HG02798 (cell line): ENCODE results near the gene NDE1.
A peak's percentile ranks its signal among the peaks of the same experiment; 100 is the strongest.
"Not testable (repeated sequence)": the region's sequence is repeated elsewhere in the genome, so short reads cannot be mapped to it uniquely, and the experiment has no call there.

Source experiments
- ATAC-seq: cut with Tn5 transposase; IDR thresholded peaks from one replicate; pipeline ENCODE4 v1.9.1; 2021; ENCODE audit warnings: mild to moderate bottlenecking; ENCODE audit not compliant: unreplicated experiment, poor library complexity

Gene NDE1, protein sequence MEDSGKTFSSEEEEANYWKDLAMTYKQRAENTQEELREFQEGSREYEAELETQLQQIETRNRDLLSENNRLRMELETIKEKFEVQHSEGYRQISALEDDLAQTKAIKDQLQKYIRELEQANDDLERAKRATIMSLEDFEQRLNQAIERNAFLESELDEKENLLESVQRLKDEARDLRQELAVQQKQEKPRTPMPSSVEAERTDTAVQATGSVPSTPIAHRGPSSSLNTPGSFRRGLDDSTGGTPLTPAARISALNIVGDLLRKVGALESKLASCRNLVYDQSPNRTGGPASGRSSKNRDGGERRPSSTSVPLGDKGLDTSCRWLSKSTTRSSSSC

DNA sequence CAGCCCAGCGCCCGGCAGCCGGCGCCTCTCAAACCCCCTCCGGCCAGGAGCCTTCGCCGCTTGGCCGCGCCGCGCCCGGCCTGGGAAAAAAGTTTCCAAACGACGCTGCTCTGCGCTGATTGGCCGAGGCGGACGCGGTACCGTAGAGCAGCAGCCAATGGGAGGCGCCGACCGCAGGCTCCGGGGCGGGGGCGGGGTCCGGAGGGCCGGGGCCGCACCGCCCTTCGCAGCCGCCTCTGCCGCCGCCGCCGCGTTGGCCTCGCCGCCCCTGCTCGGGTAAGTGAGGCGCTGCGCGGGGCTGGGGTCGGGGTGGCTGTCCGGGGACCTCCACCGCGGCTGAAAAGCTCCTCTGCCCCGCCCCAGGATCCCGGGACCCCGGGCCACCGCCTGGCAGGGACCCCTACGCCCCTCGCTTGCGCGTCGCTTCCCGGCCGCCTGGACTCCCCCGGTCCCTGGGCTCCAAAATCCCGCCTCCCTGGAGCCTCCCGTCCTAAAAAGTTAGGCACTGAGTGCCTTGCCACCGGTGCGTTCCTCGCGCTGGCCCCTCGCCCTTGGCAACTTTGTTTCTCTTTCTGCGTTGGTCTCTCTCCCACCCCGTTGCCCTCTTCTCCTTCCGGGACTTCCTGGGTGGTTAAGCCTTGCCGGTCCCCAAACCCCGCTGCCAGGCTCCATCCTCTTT is at the start of gene NDE1:
NDE1 (plus strand) TSS at position 227 of the 679 bp plus-strand sequence. CDS start 14,534 bp downstream, outside the sequence.
- peak; percentile 88 for ATAC-seq

DNA sequence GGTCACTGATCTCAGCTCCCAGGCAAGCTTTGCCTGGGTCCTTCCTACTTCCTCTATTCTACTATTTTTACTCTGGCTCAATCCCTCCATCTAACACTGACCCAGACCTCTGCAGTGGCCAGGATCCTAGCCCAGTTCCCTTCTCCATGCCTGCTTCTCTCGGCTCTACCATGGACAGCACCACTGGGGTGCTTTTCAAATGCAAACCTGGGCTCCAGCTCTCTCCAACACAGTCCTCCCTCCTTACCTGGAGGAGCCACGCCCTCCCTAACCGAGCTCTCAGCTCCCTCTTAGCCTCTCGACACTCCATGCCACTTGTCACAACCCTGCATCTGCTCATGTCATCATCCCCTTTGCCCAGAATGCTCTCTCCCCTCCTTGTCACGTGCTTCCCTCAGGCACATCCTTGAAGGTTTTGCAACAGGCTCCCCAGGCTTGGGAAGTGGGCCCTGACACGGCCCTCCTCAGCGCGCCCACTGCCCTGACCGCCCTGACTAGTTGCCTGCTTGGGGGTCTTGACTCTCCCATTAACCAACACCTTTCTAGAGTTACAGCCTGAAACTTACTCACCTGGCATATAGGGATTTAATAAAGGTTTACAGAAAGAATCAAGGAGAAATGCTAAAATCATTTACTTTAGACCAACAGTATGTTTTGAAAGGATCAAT is 48.7 kb upstream of the NDE1 start:
- no peak for ATAC-seq

DNA sequence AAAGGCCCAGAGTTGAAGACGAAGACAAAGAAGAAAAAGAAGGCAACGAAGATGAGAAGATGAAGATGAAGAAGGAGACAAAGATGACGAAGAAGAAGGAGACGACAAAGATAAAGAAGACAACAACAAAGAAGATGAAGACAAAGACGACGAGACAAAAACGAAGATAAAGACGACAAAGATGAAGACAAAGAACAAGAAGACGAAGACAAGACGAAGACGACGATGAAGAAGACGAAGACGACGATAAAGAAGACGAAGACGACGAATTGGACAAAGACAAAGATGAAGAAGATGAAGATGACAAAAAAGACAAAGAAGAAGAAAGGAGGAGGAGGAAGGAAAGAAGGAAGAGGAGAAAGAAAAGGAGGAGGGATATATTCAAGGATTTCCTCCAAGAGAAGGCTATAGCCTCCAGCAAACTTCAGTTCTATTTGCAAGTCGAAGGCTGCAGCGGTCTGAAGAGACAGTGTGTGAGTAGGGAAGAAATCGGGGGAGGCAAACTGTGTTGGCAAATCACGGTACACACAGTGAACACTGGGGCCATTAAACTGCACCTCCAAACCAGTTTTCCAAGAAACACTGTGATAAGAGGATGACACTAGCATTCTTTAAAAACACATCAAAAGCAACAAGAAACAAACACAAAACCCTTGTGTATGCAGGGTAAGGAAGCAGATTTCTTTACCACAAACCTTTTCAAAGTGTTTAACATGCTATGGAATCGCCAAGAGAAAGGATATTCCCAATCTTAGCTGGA is 47.6 kb upstream of the NDE1 start:
- ATAC-seq: no peak

DNA sequence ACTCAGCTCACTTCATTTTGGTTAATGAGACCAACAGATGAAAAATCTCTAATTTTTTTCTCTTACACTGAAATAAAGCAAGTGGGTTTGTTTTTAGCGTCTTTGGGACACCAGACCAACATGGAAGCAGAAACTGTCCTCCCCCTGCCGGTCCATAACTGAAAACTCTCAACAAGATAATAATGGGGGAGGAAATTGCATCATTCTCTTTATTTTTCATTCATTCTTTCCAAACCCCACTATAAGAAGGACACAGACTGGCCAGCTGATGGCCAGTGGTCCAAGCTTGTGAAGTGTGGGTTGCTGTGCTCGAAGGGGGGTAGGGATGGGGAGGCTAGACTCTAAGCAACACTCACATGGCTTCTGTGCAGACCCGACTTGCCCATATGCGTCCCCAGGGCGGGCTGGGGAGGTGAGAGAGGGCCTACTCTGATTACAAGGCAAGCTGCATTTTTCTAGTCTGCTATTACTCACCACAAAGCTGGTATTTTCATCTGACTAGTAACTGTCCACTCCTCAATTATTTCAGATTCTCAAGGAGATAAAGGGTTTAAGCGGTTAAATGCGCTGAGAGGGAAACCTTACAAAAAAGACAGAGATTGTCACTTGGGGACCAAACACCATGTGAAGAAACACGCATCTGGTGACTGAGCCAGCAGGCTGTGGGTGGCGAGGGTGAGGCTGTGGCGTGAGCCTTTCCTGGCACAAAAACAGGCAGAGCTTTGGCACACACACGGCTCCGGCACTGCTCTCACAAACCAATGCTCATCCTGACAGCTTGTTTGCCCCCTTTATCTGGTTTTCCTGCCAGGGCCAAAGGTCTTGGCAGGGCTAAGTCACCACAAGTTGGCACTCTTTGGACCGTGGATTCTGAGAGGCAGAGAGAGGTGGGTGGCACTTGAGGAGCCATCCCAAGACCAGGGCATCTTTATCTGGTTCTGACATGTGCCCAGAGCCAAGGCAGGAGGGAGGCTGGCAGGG is 45.3 kb upstream of the NDE1 start:
- no peak for ATAC-seq

DNA sequence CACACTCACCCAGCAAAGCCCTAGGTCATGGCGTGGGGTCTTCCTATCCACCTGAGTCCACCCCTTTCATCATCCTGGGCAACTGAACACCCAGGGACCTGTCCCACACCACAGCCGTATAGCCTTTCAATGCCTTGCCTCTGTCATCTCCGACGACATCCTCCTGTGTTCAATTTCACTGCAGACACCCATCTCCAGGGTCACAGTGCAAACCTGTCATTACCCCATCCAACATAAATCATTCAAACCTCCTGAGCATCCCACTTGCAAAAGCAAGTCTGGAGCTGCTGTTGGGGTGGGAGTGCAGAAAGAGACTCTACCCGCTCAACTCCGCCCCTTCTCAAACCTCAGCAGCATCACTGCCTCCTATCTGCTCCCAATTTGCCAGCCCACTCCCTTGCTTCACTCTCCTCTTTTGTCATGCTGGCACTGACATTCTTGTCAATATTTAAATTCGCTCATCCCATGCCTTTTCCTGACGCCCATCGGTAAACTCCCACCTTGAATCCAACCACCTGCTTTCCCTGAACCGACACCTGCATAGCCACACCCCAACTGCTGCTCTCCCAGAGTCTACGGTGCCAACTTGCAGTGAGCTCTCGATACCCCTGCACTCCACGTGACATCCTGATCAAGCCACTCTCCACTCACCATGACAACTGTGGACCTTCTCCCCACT is 44.1 kb upstream of the NDE1 start:
- no peak for ATAC-seq

DNA sequence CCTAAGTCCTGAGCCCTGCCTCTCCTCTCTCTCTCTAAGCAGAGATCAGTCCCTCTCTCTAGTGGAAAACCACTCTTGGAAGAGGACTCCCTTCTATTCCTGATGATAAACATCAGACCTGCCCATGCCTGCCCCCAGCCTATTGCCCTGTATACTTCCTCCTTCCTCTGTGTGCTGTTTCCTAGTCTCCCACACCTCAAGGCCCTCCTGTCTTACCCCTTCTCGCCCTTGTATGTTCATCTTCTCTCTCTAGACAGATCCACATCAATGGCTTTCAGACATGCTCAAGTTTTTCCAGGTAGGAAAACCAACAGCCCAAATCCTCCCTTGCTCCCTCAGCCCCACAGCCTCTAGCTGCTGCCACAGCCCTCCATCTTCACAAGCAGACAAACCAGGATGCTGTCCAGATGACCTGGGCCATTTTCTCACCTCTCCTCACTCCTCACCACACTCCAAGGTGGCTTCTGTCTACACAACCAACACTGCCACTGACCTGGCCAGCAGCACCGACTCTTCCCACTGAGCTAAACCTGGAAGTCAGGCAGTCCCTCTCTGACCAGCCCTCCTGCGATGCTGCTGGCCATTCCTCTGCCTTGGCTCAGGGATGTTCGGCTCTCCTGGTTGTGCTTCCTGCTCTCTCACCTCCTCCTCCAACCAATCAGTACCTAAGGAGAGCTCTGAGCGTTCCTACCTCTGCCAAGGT is 43.4 kb upstream of the NDE1 start:
- no peak for ATAC-seq

DNA sequence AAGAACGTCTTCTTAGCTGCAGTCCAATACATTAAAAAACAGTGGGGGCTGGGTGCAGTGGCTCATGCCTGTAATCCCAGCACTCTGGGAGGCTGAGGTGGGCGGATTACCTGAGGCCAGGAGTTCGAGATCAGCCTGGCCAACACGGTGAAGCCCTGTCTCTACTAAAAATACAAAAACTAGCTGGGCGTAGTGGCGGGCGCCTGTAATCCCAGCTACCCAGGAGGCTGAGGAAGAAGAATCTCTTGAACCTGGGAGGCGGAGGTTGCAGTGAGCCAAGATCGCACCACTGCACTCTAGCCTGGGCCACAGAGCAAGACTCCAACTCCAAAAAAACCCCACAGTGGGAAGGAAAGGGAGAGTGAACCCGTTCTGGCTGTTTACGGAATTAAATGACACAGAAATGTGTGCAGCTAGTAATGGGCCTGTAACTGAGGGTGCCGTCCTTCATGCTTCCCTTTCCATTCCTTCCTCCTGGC is 42.8 kb upstream of the NDE1 start:
- not testable (repeated sequence) for ATAC-seq

DNA sequence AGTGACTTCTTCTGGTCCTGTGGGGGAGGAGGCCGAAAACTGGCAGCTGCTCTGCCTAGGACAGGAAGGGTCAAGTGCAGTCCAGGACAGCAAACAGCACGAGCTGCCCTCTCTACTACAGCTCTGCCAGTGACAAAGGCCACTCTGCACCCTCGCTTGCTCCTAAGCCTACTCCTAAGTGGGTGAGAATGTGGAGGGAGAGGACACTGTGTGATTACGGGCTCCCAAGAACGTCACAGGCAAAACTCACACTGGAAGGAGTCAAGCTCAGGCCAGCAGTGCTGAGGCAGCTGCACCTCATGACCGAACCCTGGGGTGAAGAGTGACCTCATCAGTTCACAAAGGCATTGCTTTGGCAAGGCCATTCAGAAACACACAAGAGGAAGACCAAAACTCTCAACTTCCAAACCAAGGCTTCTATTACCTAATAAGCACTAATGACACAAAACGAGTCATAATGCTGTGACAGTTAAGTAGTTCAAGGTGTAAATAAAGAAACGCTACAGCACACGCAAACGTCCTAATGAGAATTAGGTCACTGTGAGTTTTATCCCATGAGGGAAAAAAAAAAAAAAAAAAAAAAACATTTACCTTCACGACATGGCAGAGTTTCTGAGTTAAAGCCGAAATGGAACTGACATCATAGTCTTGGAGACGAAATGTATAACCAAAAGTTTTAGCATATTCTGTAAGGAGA is 42.2 kb upstream of the NDE1 start:
- ATAC-seq: no peak

DNA sequence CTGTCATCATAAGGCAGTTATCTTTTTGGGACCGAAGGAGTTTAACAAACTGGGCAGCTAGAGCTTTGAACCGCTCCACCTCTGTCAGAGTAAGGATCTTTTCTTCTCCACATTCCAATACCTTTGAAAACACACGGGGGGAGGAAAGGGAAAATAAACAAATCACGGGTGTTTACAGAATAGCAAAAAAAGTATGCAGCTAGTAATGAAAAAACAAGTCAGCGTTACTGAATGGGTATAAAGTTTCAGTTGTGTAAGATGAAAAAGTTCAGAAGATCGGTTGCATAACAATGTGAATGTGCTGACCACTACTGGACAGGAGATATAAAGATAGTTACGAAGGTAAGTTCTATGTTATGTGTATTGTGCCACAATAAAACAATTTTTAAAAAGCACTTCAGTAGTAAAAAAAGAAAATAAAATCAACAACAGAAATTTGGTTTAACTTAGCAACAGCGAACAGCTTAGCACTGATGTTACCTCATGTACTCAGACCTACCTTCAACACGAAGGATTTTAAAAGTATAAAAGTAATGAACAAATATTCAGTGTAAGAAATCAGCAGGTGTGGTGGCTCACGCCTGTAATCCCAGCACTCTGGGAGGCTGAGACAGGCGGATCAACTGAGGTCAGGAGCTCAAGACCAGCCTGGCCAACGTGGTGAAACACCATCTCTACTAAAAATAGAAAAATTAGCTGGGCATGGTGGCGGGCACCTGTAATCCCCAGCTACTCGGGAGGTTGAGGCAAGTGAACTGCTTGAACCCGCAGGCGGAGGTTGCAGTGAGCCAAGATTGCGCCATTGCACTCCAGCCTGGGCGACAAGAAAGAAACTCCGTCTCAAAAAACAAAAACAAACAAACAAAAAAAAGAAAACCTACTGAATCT is 41.4 kb upstream of the NDE1 start:
- no peak for ATAC-seq

DNA sequence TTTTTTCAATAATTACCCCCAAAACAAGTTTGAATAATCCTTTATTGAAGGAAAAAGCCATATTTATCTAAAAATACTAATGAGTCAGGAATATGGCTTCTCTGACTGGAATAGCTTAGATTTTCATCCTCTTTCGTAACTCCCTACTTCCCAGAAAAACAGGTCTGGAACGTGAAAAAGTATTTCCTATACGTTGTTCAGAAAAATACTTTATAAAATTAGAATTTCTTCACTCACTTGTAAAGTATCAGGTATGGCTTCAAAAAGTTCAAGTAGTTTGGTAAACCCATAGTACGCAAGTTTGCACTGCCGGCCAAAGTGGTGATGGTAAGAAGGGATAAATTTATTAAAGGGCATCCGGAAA is 40.8 kb upstream of the NDE1 start:
- no peak for ATAC-seq

DNA sequence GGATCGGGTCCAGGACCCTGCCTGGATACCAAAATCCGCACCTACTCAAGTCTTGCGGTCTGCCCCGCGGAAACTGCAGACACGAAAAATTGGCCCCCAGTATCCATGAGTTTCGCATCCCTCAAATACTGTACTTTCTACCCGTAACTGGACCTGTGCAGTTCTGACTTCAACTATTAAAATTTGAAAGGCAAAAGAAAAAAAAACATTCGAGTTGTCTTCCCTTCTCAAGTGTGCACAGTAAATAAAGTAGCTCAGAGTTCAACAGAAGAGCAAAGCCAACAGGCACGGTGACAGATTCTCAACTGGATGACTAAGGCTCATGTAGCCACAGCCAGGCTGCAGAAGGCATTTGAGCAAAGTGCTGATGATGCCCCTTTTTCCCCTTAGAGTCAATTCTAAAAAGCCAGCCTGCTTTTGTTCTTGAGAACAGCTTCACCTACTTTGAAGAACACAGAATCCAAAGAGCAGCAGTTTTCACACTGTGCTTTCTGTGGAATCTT is 39.6 kb upstream of the NDE1 start:
- ATAC-seq: no peak

DNA sequence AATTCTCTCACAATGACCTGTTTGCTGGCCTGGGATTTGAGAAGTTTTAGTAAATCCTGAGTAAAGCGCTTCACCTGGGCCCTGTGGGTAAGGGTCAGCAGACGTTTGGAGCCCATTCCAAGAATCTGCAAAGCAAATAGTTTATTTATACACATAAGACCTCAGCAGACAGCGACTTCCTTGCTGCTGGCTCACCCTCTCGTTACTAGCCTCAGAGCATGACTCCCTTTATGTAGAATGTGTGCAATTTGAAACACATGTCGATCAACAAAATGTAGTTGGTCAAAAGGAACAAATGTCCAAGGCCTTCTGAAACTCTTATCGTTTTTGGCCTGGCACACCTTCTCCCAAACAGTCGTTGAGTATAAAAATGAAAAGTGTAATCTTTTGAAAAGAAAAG is 38.4 kb upstream of the NDE1 start:
- no peak for ATAC-seq

DNA sequence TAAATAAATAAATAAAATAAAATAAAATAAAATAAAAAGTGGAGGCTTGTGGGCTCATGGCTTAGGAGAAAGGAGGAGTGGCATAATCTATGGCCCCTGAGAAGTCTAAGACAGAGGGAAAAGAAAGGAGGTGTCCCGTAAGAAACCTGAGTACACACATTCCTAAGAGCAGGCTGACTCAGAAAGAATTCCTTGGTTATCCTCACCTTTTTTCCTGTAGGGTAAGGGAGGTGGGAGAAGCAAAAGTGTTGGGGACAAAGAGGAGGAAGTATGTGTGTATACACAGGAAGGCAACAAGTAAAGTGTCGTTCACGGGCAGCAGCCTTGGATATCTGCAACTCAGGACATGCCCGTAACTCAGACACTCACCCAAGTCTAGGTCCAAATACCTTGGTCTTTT is 36.4 kb upstream of the NDE1 start:
- no peak for ATAC-seq

DNA sequence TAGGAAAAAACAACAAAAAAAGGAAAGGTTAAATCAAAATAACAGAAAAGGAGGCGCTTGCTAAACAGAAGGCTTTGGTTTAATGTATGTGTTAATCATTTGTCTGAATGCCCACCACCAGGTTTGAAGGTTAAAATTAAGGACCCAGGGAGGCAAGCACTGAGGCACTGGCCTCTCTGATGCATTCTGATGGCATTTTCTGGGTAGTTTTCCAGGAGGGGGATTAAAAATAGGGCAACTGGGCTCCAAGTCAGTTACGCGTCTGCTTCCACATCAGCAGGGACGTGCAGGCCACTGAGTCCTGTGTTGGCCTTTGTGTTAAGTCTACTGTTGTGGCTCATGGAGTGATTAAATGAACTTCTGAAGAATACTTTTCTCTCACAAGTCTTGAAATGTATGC is 34.0 kb upstream of the NDE1 start:
- ATAC-seq: no peak

DNA sequence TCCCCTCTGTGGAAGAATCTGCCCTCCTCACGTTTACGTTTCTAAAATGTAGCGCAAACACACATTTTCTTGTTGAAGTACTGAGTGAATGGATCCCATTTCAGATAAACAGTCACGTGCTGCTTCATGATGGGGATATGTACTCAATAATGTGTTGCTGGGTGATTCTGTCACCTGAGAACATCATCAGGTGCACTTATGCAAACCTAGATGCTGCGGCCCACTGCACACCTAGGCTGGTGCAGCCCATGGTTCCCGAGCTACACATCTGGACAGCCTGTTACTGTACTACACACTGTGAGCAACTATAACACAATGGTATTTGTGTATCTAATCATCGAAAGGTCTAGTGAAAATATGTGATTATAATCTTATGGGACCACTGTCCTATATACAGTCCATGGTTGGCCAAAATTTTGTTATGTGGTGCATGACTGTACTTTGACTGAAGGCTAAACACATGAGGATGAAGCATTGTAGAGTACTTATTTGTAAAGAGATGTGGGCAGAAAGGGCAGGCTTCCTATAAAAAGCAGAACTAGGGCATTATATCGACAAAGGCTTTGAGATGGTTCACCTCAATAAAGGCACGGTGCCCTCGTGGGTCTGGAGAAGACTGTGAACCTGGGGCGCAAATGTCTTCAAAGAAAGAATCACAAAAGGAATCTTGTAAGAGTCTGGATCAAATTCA is 33.4 kb upstream of the NDE1 start:
- no peak for ATAC-seq

DNA sequence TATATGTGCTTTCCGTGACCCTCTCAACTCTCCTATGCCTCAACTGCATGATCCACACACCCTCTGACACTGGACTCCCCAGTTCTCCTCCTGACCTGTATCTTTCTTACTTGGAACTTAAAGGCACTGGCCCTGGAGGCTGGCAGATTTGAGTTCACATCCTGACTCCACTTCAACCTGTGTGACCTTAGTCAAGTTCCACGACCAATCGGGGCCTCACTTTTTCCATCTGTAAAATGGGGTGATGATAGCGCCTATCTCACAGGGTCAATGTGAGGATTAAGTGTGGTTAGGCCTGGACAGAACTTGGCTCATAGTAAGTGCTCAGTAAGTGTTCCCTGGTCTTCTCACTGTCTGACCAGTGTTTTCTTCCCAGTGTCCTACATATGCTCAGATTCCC is 32.1 kb upstream of the NDE1 start:
- no peak for ATAC-seq
